NCI-H146 treated with DMSO at 0.1 percent for 48 hours (cell line): ENCODE measurements around the gene WDR18.

Experiments
- DNase-seq: peaks from one replicate; lab custom pipeline; 2025; ENCODE audit not compliant: unreplicated experiment; lab: John Stamatoyannopoulos, UW

Gene WDR18

DNA sequence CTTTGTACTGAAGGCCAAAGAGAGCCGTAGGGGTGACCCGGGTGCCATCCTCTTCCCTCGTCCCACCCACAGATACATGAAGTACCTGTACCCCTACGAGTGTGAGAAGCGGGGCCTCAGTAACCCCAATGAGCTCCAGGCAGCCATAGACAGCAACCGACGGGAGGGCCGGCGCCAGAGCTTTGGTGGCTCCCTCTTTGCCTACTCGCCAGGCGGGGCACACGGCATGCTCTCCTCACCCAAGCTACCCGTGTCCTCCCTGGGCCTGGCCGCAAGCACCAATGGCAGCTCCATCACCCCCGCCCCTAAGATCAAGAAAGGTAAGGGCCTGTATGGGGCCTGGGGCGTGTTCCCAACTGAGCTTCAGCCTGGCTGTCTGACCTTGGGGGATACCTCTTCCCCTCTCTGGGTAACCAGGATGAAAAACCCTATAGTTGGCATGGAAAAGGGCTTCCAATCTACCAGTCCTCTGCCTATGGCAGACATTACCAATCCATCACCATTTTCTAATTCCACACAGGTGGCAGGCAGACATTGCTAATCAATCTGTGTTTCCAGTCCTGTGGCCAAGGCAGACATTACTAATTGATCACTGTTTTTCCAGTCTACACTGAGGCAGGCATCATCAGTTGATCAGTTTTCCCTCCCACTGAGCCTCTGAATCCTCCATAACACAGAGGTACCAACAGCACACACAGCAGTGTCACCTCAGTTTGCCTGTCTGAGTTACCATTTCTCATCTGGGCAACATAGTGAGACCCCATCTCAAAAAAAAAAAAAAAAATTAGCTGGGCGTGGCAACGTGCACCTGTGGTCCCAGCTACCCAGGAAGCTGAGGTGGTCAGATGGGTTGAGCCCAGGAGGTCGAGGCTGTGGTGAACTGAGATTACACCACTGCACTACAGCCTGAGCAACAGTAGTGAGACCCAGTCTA lies 19.1 kb upstream of the WDR18 start:
- DNase-seq, result no peak

GRCh38 chr19:966485-967088 lies 17.6 kb upstream of the WDR18 start:
- DNase-seq, result no peak

DNA sequence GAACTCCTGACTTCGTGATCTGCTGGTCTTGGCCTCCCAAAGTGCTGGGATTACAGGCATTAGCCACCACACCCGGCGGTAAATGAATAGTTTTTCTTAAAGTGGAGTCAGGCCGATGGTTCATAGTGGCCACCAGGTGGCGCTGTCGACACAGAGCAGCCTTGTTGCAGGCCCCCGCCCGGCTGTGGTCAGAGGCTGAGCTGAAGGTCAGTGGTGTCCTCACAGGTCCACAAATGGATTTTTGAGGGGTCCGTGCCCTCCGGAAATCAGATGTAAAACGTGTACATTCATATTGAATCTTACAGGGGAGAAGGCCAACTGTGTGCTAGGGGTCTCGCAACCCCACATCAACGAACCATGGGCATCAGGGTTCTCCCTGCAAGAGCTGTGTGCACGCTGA lies 13.4 kb upstream of the WDR18 start:
- DNase-seq, result no peak

GRCh38 chr19:971795-972194 lies 12.3 kb upstream of the WDR18 start:
- no peak for DNase-seq

GRCh38 chr19:972281-972680 lies 11.9 kb upstream of the WDR18 start:
- no peak for DNase-seq

- no peak for DNase-seq
Measured at GRCh38 chr19:973726-974563, 10.2 kb upstream of the WDR18 start.

DNA sequence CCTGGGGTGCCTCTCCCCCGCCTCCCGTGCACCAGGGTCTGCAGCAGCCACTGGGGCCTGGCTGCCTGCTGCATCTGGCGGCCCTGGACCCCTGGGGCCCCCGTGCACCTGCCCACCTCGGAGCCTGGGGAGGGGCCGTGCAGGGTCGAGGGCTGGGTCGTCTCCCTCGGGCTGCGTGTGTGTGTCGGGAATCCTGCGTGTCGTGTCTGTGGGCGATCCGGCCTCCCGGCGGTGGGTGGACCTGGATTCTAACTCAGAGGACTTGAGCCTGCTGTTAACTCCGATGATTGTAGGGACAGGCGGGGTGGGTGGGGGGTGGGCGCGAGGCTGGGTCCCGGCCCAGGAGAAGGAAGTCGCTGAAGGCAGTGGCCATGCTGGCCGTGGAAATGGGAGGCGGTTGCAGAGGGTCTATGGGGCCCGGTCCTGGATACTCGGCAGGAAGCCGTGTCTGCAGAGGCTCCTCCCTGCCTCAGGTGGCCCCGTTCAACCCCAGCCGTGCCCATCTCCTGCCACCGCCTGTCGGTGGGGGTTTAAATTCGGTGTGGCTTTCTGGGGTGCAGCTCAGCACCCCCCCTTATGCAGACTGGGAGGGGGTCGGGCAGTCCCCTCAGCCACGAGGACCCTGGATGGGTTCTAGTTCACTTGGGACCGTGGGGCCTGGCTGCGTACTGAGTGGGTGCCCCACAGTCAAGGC lies 9.4 kb upstream of the WDR18 start:
- no peak for DNase-seq

DNA sequence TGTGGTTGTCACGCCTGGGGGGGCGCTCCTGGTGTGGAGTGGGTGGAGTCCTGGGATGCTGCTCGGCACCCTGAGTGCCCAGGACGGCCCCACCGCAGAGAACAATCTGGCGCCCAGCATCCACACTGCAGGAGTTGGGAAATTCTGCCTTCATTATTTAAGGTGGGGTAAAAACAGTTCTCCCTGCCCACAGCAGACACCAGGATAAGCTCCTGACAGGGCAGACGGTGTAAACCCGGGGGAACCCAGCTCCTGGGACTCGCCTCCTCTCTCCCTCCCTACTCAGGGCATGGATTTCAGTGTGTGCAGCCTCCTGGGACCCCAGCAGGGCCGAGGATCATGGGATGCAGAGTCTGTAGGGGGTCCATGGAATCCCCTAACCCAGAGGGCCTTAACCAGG lies 7.7 kb upstream of the WDR18 start:
- DNase-seq, result no peak

DNA sequence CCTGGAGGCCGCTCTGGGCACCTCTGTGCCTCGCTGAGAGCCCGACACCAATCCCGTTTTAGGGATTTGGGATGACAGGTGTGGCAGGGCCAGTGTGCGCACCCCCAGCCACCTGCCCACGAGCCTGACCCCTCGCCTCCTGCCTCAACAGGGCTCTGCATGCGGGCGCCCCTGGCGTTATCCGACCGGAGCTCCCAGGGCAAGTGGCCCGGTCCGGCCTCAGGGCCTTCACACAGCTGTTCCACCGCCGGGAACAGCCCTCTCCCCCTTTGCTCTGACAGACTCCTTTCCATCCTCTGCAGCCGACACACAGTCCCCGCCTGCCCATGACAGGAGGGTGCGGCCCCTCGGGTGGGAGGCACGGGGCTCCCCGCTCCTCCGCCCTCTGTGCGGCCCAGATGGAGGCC lies 7.1 kb upstream of the WDR18 start:
- no peak for DNase-seq

DNA sequence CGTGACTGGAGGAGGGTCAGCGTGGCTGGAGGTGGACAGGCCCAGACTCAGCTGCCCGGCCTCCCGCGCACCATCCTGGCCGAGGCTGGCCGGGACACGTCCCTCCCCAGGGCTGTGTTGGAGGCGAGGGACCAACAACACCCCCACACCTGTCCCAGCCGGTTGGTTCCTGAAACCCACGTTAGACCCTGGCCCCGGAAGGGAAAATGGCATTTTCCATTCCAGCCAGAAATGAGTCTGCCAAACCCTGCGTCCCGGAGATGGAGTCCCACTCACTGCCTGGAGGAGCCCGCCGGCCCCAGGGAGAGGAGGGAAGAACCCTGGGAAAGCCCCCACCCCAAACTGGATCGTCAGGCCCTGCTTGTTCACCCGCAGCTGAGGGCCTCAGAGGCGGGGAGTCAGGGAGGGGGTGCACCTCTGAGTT lies 4.8 kb upstream of the WDR18 start:
- DNase-seq, result no peak

GRCh38 chr19:980133-980998 lies 3.8 kb upstream of the WDR18 start:
- DNase-seq, result no peak

DNA sequence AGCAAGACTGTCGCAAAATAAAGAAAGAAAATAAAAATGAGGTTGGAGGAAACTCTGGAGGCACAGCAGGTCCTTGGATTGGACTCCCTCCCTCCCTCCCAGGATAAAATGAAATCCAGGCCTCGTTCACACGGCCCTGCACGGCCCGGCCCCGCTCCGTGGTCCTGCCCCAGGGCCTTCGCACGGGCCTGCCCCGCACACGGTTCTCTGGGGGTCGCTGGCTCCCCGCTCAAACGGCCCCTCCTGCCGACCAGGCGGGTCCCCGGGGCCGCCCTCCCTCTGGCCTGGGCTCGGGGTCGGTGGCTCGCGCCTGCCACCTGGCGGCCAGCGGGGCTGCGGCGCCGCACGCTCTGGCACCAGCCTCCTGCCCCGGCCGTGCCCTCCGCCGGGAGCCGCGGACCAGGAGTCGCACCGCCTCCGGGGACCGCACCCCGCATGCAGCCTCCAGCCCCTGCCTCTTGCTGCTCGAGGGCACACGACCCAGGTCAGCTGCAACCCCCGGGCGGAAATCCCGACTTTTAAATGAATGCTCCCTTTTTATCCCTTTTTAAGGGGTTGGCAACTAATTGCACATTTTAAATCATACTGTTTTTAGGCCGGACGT lies 1.5 kb upstream of the WDR18 start:
- DNase-seq, result no peak

DNA sequence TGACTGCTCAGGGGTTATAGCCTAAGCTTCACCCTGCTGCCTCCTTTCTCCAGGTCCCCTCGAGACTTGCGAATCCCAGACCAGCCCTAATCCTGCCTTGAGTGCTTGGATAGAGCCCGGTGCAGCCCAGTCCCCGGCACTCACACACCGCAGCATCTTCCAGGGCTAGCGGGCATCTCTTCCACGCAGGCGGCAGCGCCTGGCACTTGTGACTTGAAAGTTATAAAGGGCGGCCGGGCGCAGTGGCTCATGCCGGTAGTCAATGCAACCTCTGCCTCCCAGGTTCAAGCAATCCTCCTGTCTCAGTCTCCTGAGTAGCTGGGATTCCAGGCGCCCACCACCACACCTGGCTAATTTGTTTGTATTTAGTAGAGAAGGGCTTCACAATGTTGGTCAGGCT lies 1.9 kb downstream of the WDR18 start:
- no peak for DNase-seq

GRCh38 chr19:988081-988480 lies 3.9 kb downstream of the WDR18 start:
- DNase-seq, result no peak

DNA sequence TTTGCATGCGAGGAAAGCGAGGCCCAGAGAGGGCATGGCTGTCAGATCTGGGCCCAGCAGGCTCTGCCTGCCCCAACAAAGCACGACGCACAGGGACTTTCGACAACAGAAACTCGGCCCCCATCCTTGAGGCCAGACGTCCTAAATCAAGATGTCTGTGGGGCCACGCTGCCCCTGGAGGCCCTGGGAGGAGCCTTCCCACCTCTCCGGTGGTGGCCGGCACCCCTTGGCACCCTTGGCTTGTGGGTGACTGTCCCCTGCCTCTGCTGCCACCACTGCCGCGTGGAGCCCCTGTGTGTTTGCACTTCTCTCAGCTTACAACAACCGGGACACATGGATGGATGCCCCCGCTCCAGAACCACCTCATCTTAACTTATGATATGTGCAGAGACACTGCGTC lies 4.4 kb downstream of the WDR18 start:
- DNase-seq, result no peak

DNA sequence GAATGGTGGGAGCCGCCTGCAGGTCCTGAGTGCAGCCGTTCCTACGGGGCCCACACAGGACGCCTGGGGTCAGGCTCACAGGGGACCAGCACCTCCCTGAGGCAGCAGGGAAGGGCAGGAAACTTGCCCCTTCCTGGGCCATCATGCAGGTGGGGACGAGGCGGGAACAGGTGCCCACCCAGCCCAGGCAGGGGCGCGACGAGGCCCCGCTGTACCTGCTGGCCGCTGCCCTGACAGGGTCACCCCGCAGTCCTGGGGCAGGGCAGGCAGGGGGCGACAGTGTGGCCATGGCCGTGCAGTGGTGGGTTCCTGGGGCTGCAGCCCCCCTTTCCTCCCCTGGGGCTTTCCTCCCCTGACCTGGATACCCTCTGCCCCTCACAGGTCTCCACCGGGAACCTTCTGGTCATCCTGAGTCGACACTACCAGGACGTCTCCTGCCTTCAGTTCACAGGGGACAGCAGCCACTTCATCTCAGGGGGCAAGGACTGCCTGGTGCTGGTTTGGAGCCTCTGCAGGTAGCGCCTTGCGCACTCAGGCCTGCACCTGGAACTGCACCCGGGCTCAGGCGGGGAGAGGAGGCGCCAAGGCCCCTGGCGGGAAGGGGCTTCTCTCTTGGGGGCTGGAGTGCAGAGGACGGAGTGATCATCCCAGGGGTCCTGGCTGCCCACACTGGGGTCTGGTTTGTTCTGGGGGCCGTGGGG lies 5.4 kb downstream of the WDR18 start:
- DNase-seq, result no peak

DNA sequence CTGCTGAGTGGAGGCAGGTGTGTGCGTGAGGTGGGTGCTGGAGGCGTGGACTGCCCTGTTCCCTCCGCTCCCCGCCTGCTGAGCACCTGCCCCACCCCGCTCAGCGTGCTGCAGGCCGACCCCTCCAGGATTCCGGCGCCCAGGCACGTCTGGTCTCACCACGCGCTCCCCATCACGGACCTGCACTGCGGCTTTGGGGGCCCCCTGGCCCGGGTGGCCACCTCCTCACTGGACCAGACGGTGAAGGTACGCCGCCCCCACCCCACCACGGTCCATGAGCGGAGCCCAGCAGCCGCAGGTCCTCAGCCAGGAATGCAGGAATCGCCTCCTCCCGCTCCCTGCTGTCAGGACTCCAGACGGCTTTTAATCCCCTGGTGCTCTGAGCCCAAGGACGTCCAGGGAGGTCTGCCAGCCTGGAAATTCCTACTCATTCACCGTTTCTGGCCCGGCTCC lies 6.0 kb downstream of the WDR18 start:
- no peak for DNase-seq

DNA sequence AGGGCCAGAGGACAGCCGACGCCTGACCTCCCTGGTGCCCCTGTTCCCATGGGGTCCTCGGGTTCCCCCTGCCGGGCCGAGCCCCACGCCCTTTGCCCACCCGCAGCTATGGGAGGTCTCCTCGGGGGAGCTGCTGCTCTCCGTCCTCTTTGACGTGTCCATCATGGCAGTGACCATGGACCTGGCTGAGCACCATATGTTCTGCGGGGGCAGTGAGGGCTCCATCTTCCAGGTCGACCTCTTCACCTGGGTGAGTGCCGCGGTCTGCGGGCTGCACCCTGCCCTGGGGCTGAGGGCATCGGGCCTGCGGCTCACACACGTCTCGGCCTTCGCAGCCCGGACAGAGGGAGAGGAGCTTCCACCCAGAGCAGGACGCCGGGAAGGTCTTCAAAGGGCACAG lies 6.6 kb downstream of the WDR18 start:
- no peak for DNase-seq
